ENCODE measurements around the gene ADORA1.

ADORA1 gene

GRCh38 chr1:203176273-203177035, 48.9 kb downstream of the ADORA1 start:
- no peak for DNase-seq

- DNase-seq: no peak
Observed at GRCh38 chr1:203177036-203177405, 49.5 kb downstream of the ADORA1 start.

- DNase-seq: no peak
Observed at GRCh38 chr1:203177470-203178039, 50.0 kb downstream of the ADORA1 start.

- DNase-seq: no peak
Observed at GRCh38 chr1:203178083-203178482, 50.6 kb downstream of the ADORA1 start.

GRCh38 chr1:203178821-203179666, 51.5 kb downstream of the ADORA1 start:
- no peak for DNase-seq

GRCh38 chr1:203179667-203180005, 52.1 kb downstream of the ADORA1 start:
- no peak for DNase-seq

- no peak for DNase-seq
Observed at GRCh38 chr1:203180611-203181330, 53.2 kb downstream of the ADORA1 start.

- no peak for DNase-seq
Observed at GRCh38 chr1:203181586-203182386, 54.3 kb downstream of the ADORA1 start.

- DNase-seq: no peak
Observed at GRCh38 chr1:203182387-203182953, 54.9 kb downstream of the ADORA1 start.

- no peak for DNase-seq
Observed at GRCh38 chr1:203183828-203184227, 56.3 kb downstream of the ADORA1 start.

GRCh38 chr1:203184467-203184866, 56.9 kb downstream of the ADORA1 start:
- no peak for DNase-seq

GRCh38 chr1:203185061-203185461, 57.5 kb downstream of the ADORA1 start:
- DNase-seq: no peak

GRCh38 chr1:203185585-203185984, 58.1 kb downstream of the ADORA1 start:
- DNase-seq: no peak

- no peak for DNase-seq
Observed at GRCh38 chr1:203186091-203186445, 58.5 kb downstream of the ADORA1 start.

GRCh38 chr1:203186446-203187303, 59.1 kb downstream of the ADORA1 start, which contains the start of gene CHI3L1:
Gene CHI3L1 (minus strand): TSS chr1:203186704. CDS start chr1:203186623, 81 bp downstream.
- DNase-seq: no peak

- DNase-seq: no peak
Observed at GRCh38 chr1:203187304-203187685, 59.8 kb downstream of the ADORA1 start.

GRCh38 chr1:203187689-203188264, 60.3 kb downstream of the ADORA1 start:
- DNase-seq: no peak

- DNase-seq: no peak
Observed at GRCh38 chr1:203188686-203189232, 61.2 kb downstream of the ADORA1 start.

GRCh38 chr1:203189951-203190352, 62.4 kb downstream of the ADORA1 start:
- no peak for DNase-seq

GRCh38 chr1:203190949-203191348, 63.4 kb downstream of the ADORA1 start:
- DNase-seq: no peak

All from NCI-H1105 (cell line).